Measurements from ENCODE around the gene ZNF521.

The ZNF521 gene

GRCh38 chr18:25341831-25342230 lies 10.1 kb downstream of the ZNF521 start:
- TF ChIP-seq POLR2AphosphoS5 (IDR thresholded peaks at IDR 0.05; ENCODE audit: low read depth, low read length) (no peak), POU2F2 (IDR thresholded peaks at IDR 0.05; ENCODE audit: low read depth, low read length) (no peak), POLR2A (IDR thresholded peaks at IDR 0.05; ENCODE audit: low read depth, low read length) (no peak)
- DNase-seq (ENCODE audit: insufficient read length, low spot score) = no peak
- FAIRE-seq = no peak

GRCh38 chr18:25340762-25341161 lies 11.2 kb downstream of the ZNF521 start:
- DNase-seq (ENCODE audit: insufficient read length, low spot score) = no peak
- TF ChIP-seq SPI1 (IDR thresholded peaks at IDR 0.05; ENCODE audit: low read depth, low read length) = no peak
- TF ChIP-seq PAX5 (IDR thresholded peaks at IDR 0.05; ENCODE audit: insufficient read depth, low read length, severe bottlenecking) = no peak
- no peak for TF ChIP-seq POU2F2 (IDR thresholded peaks at IDR 0.05; ENCODE audit: low read depth, low read length)
- no peak for TF ChIP-seq TAF1 (IDR thresholded peaks at IDR 0.05; ENCODE audit: low read depth, low read length)
- no peak for TF ChIP-seq POLR2AphosphoS5 (IDR thresholded peaks at IDR 0.05; ENCODE audit: low read depth, low read length)
- no peak for TF ChIP-seq POLR2A (IDR thresholded peaks at IDR 0.05; ENCODE audit: low read depth, low read length)
- FAIRE-seq = no peak

- DNase-seq (ENCODE audit: insufficient read length, low spot score) (no peak), FAIRE-seq (no peak)
- TF ChIP-seq PAX5 (IDR thresholded peaks at IDR 0.05; ENCODE audit: insufficient read depth, low read length, severe bottlenecking) (no peak), POU2F2 (IDR thresholded peaks at IDR 0.05; ENCODE audit: low read depth, low read length) (no peak), SPI1 (IDR thresholded peaks at IDR 0.05; ENCODE audit: low read depth, low read length) (no peak), TAF1 (IDR thresholded peaks at IDR 0.05; ENCODE audit: low read depth, low read length) (no peak), POLR2AphosphoS5 (IDR thresholded peaks at IDR 0.05; ENCODE audit: low read depth, low read length) (no peak), POLR2A (IDR thresholded peaks at IDR 0.05; ENCODE audit: low read depth, low read length) (no peak)
Observed at GRCh38 chr18:25335676-25336075, 16.3 kb downstream of the ZNF521 start.

- no peak for FAIRE-seq
- no peak for DNase-seq (ENCODE audit: insufficient read length, low spot score)
- TF ChIP-seq POLR2AphosphoS5 (IDR thresholded peaks at IDR 0.05; ENCODE audit: low read depth, low read length) (no peak), POLR2A (IDR thresholded peaks at IDR 0.05; ENCODE audit: low read depth, low read length) (no peak), TAF1 (IDR thresholded peaks at IDR 0.05; ENCODE audit: low read depth, low read length) (no peak), PAX5 (IDR thresholded peaks at IDR 0.05; ENCODE audit: insufficient read depth, low read length, severe bottlenecking) (no peak), SPI1 (IDR thresholded peaks at IDR 0.05; ENCODE audit: low read depth, low read length) (no peak), POU2F2 (IDR thresholded peaks at IDR 0.05; ENCODE audit: low read depth, low read length) (no peak)
Observed at GRCh38 chr18:25335062-25335461, 16.9 kb downstream of the ZNF521 start.

GRCh38 chr18:25334588-25334987 lies 17.4 kb downstream of the ZNF521 start:
- FAIRE-seq (no peak), DNase-seq (ENCODE audit: insufficient read length, low spot score) (no peak)
- no peak for TF ChIP-seq POLR2AphosphoS5 (IDR thresholded peaks at IDR 0.05; ENCODE audit: low read depth, low read length)
- TF ChIP-seq TAF1 (IDR thresholded peaks at IDR 0.05; ENCODE audit: low read depth, low read length) = no peak
- no peak for TF ChIP-seq POU2F2 (IDR thresholded peaks at IDR 0.05; ENCODE audit: low read depth, low read length)
- no peak for TF ChIP-seq POLR2A (IDR thresholded peaks at IDR 0.05; ENCODE audit: low read depth, low read length)
- no peak for TF ChIP-seq SPI1 (IDR thresholded peaks at IDR 0.05; ENCODE audit: low read depth, low read length)
- TF ChIP-seq PAX5 (IDR thresholded peaks at IDR 0.05; ENCODE audit: insufficient read depth, low read length, severe bottlenecking) = no peak

GRCh38 chr18:25332002-25332401 lies 20.0 kb downstream of the ZNF521 start:
- no peak for FAIRE-seq
- TF ChIP-seq PAX5 (IDR thresholded peaks at IDR 0.05; ENCODE audit: insufficient read depth, low read length, severe bottlenecking) = no peak
- no peak for TF ChIP-seq TAF1 (IDR thresholded peaks at IDR 0.05; ENCODE audit: low read depth, low read length)
- TF ChIP-seq POLR2A (IDR thresholded peaks at IDR 0.05; ENCODE audit: low read depth, low read length) = no peak
- TF ChIP-seq POU2F2 (IDR thresholded peaks at IDR 0.05; ENCODE audit: low read depth, low read length) = no peak
- TF ChIP-seq SPI1 (IDR thresholded peaks at IDR 0.05; ENCODE audit: low read depth, low read length) = no peak
- no peak for TF ChIP-seq POLR2AphosphoS5 (IDR thresholded peaks at IDR 0.05; ENCODE audit: low read depth, low read length)
- no peak for DNase-seq (ENCODE audit: insufficient read length, low spot score)

GRCh38 chr18:25329783-25330182 lies 22.2 kb downstream of the ZNF521 start:
- no peak for TF ChIP-seq POU2F2 (IDR thresholded peaks at IDR 0.05; ENCODE audit: low read depth, low read length)
- no peak for TF ChIP-seq SPI1 (IDR thresholded peaks at IDR 0.05; ENCODE audit: low read depth, low read length)
- TF ChIP-seq POLR2A (IDR thresholded peaks at IDR 0.05; ENCODE audit: low read depth, low read length) = no peak
- TF ChIP-seq POLR2AphosphoS5 (IDR thresholded peaks at IDR 0.05; ENCODE audit: low read depth, low read length) = no peak
- no peak for TF ChIP-seq PAX5 (IDR thresholded peaks at IDR 0.05; ENCODE audit: insufficient read depth, low read length, severe bottlenecking)
- no peak for TF ChIP-seq TAF1 (IDR thresholded peaks at IDR 0.05; ENCODE audit: low read depth, low read length)
- no peak for DNase-seq (ENCODE audit: insufficient read length, low spot score)
- no peak for FAIRE-seq

GRCh38 chr18:25327584-25327983 lies 24.4 kb downstream of the ZNF521 start:
- DNase-seq (ENCODE audit: insufficient read length, low spot score) = no peak
- no peak for FAIRE-seq
- no peak for TF ChIP-seq PAX5 (IDR thresholded peaks at IDR 0.05; ENCODE audit: insufficient read depth, low read length, severe bottlenecking)
- TF ChIP-seq POU2F2 (IDR thresholded peaks at IDR 0.05; ENCODE audit: low read depth, low read length) = no peak

- DNase-seq (ENCODE audit: insufficient read length, low spot score) (no peak), FAIRE-seq (no peak)
- TF ChIP-seq PAX5 (IDR thresholded peaks at IDR 0.05; ENCODE audit: insufficient read depth, low read length, severe bottlenecking) = no peak
- TF ChIP-seq POU2F2 (IDR thresholded peaks at IDR 0.05; ENCODE audit: low read depth, low read length) = no peak
- TF ChIP-seq TAF1 (IDR thresholded peaks at IDR 0.05; ENCODE audit: low read depth, low read length) = no peak
- TF ChIP-seq POLR2AphosphoS5 (IDR thresholded peaks at IDR 0.05; ENCODE audit: low read depth, low read length) = no peak
- TF ChIP-seq POLR2A (IDR thresholded peaks at IDR 0.05; ENCODE audit: low read depth, low read length) = no peak
- no peak for TF ChIP-seq SPI1 (IDR thresholded peaks at IDR 0.05; ENCODE audit: low read depth, low read length)
Observed at GRCh38 chr18:25326361-25326952, 25.5 kb downstream of the ZNF521 start.

GRCh38 chr18:25322806-25323205 lies 29.2 kb downstream of the ZNF521 start:
- DNase-seq (ENCODE audit: insufficient read length, low spot score) = no peak
- FAIRE-seq = no peak
- TF ChIP-seq POU2F2 (IDR thresholded peaks at IDR 0.05; ENCODE audit: low read depth, low read length) = no peak

Measured in GM12891 (cell line).